Measurements from ENCODE around the gene ATF7. TPM values are rescaled to one million over a fixed set of nuclear protein-coding genes. Genes with fewer than 3 reads are reported as not detected.

Gene ATF7
- total RNA-seq, 2 experiments from 2014 or later: 13.3 to 14.3 TPM

DNA sequence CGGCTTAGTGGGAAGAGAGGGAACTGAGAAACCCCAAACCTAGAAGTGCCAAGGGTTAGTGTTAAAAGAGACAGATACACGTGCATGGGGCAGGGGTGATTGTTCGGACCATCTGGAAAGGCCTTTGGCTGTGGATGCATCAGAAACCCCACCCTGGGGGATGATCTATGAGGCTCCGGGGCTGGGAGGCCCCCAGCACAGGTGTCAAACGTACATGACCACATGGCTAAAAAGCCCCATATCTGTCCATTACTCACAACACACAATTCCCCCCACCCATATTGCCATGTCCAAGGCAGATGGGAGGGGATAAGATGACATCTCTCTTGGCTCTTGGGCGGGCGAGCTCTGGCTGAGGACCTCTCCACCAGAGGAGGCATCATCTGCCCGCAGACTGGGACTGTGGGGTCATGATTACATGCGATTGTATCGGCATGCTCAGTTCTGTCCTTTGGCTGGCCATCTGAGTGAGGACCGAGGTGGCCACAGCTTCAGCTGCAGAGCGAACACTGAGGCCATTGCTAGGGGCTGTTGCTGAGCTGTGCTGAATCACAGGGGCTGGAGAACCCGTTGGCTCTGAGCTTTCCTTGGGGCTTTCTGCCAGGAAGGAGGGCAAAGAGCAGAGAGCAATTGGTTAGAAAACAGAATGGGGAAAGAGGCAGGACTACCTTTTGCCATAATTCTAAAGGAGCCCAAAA is 109.3 kb downstream of the ATF7 start:
- Histone ChIP-seq H3K4me1 (ENCODE audit: insufficient read depth, low read length) (no peaks in the 10 kb centered on the region), H3K36me3 (ENCODE audit: insufficient read depth, low read length) (peaks cover 87% of the 10 kb centered on the region), H3K27me3 (ENCODE audit: control insufficient read depth in 1 of 2, insufficient read depth in 2 of 2, low read length in 2 of 2) (no peaks in the 10 kb centered on the region), H3K9me3 (ENCODE audit: control insufficient read depth in 1 of 2, insufficient read depth in 1 of 2, low read length in 2 of 2) (no peaks in the 10 kb centered on the region), H3K4me3 (ENCODE audit: low read length) (no peak overlapping the region), H3K27ac (ENCODE audit: low read depth in 1 of 2, low read length in 2 of 2) (no peak overlapping the region)
- H3K4me3 Mint-ChIP-seq: no peak overlapping the region
- no peaks in the 10 kb centered on the region for H3K27me3 Mint-ChIP-seq
- TF ChIP-seq, protein P1, sequence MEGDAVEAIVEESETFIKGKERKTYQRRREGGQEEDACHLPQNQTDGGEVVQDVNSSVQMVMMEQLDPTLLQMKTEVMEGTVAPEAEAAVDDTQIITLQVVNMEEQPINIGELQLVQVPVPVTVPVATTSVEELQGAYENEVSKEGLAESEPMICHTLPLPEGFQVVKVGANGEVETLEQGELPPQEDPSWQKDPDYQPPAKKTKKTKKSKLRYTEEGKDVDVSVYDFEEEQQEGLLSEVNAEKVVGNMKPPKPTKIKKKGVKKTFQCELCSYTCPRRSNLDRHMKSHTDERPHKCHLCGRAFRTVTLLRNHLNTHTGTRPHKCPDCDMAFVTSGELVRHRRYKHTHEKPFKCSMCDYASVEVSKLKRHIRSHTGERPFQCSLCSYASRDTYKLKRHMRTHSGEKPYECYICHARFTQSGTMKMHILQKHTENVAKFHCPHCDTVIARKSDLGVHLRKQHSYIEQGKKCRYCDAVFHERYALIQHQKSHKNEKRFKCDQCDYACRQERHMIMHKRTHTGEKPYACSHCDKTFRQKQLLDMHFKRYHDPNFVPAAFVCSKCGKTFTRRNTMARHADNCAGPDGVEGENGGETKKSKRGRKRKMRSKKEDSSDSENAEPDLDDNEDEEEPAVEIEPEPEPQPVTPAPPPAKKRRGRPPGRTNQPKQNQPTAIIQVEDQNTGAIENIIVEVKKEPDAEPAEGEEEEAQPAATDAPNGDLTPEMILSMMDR (IDR thresholded peaks at IDR 0.05): no peak
- DNase-seq (no peak), ATAC-seq (ENCODE audit: poor library complexity) (no peak)
- CTCF ChIA-PET: interaction anchor here (1.4 kb wide), 1 partner anchor 16 kb away, joined by 3 read pairs; no protein-coding TSS in a partner anchor
- no peaks in the 10 kb centered on the region for H3K9me3 Mint-ChIP-seq
- H3K36me3 Mint-ChIP-seq (ENCODE audit: low read depth): peaks cover 79% of the 10 kb centered on the region
- no peak overlapping the region for H3K27ac Mint-ChIP-seq
- POLR2A ChIA-PET: no interaction called here
- no peaks in the 10 kb centered on the region for H3K4me1 Mint-ChIP-seq (ENCODE audit: low read depth)
- intact Hi-C loops (cut with DNase I, micrococcal nuclease): no loop called here

DNA sequence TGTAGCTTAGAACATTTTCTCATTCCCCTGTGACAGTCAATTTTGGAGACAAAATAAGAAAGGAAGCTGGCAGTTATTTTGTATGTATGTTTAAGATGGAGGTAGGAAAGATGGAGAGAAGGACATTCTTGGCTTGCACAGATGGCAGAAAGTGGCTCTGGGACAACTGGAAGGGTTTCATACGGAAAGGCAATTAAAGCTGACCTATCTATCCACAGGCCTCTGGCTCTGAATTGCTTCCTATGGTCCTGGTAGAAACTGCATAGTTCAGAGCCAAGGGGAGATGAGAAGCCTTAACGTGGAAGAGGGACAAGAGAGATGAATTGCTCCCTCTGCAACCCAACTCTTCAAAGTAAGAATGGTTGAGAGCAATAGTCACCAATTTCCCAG is 110.9 kb downstream of the ATF7 start:
- no peaks in the 10 kb centered on the region for H3K4me1 Mint-ChIP-seq (ENCODE audit: low read depth)
- no peak overlapping the region for H3K4me3 ChIP-seq (ENCODE audit: low read length)
- H3K36me3 ChIP-seq (ENCODE audit: insufficient read depth, low read length): peaks cover 82% of the 10 kb centered on the region
- H3K4me3 Mint-ChIP-seq: no peak overlapping the region
- TF ChIP-seq, protein P1 (IDR thresholded peaks at IDR 0.05): no peak
- H3K27ac Mint-ChIP-seq: no peak overlapping the region
- ATAC-seq (ENCODE audit: poor library complexity) (no peak), DNase-seq (no peak)
- no peaks in the 10 kb centered on the region for H3K27me3 ChIP-seq (ENCODE audit: control insufficient read depth in 1 of 2, insufficient read depth in 2 of 2, low read length in 2 of 2)
- H3K27ac ChIP-seq (ENCODE audit: low read depth in 1 of 2, low read length in 2 of 2): no peak overlapping the region
- POLR2A ChIA-PET: interaction anchor here (0.9 kb wide), 1 partner anchor 14 kb away, joined by 4 read pairs; the partner anchor contains the start of gene TARBP2
- CTCF ChIA-PET: no interaction called here
- H3K27me3 Mint-ChIP-seq: no peaks in the 10 kb centered on the region
- H3K36me3 Mint-ChIP-seq (ENCODE audit: low read depth): peaks cover 72% of the 10 kb centered on the region
- no peaks in the 10 kb centered on the region for H3K4me1 ChIP-seq (ENCODE audit: insufficient read depth, low read length)
- H3K9me3 ChIP-seq (ENCODE audit: control insufficient read depth in 1 of 2, insufficient read depth in 1 of 2, low read length in 2 of 2): no peaks in the 10 kb centered on the region
- intact Hi-C loops (cut with DNase I, micrococcal nuclease): no loop called here
- no peaks in the 10 kb centered on the region for H3K9me3 Mint-ChIP-seq

DNA sequence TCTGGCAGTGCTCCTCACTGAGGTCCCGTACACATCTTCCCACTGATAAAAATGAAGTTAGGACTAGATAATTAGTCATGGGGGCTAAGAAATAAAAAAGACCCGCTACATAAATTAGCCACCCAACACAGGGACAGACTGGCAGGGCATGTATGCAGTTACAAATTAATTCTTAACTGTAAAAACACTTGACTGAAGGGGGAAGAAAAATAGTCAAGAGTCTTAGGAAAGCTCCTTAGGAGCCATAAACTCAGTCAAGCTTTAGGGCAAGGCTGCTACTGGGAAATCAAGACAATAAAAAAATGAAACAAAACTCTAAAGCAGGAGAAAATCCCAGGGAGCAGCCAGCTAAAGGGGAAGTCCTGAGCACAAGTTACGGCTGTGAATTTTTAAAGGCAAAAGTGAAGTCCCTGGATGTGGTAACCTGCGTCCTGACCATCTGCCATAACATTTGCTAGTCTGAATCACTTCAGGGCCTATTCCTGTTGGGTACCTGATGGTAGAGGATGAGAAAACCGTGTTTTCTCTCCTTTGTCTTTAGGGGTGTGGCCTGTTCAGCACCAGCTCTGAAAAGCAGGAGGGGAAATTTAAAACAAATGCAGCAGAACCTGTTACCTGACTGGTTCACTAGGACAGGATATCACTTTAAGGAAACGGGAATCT is 111.4 kb downstream of the ATF7 start:
- peaks cover 78% of the 10 kb centered on the region for H3K36me3 ChIP-seq (ENCODE audit: insufficient read depth, low read length)
- no peak for DNase-seq
- ATAC-seq (ENCODE audit: poor library complexity): no peak
- Mint-ChIP-seq H3K27ac (no peak overlapping the region), H3K36me3 (ENCODE audit: low read depth) (peaks cover 67% of the 10 kb centered on the region), H3K9me3 (no peaks in the 10 kb centered on the region), H3K27me3 (no peaks in the 10 kb centered on the region), H3K4me1 (ENCODE audit: low read depth) (no peaks in the 10 kb centered on the region), H3K4me3 (no peak overlapping the region)
- ChIA-PET POLR2A (interaction anchor here (0.9 kb wide), 1 partner anchor 14 kb away, joined by 4 read pairs; the partner anchor contains the start of gene TARBP2), CTCF (no interaction called here)
- no peaks in the 10 kb centered on the region for H3K4me1 ChIP-seq (ENCODE audit: insufficient read depth, low read length)
- no peaks in the 10 kb centered on the region for H3K9me3 ChIP-seq (ENCODE audit: control insufficient read depth in 1 of 2, insufficient read depth in 1 of 2, low read length in 2 of 2)
- H3K27me3 ChIP-seq (ENCODE audit: control insufficient read depth in 1 of 2, insufficient read depth in 2 of 2, low read length in 2 of 2): no peaks in the 10 kb centered on the region
- H3K4me3 ChIP-seq (ENCODE audit: low read length): no peak overlapping the region
- TF ChIP-seq, protein P1 (IDR thresholded peaks at IDR 0.05): no peak
- intact Hi-C loops (cut with DNase I, micrococcal nuclease): no loop called here
- no peak overlapping the region for H3K27ac ChIP-seq (ENCODE audit: low read depth in 1 of 2, low read length in 2 of 2)

All from CD4-positive, alpha-beta T cell (primary cell).